Thoracic aorta (tissue), 2 donors: Measurements from ENCODE around the gene ZSCAN22. TPM values are rescaled to one million over a fixed set of nuclear protein-coding genes. Genes with fewer than 3 reads are reported as not detected.

Source experiments
- ATAC-seq: fragments of 150-250 bp; one replicate; pipeline ENCODE4 v1.8.0; 2017; ENCODE audit warnings: low read depth; ENCODE audit not compliant: insufficient number of reproducible peaks, low FRiP score
- DNase-seq: peaks from one replicate; pipeline ENCODE4 v3.0.0-alpha.2; 2020; ENCODE audit warnings: low spot score
- H3K27ac ChIP-seq, 2 donors: fragments of 200-600 bp; sonication (generic); 1 replicate in 1 of 2; 2 replicates in 1 of 2; pipeline ENCODE4 v1.5.1; 2016; ENCODE audit warnings: mild to moderate bottlenecking in 2 of 2, moderate library complexity in 2 of 2
- H3K27me3 ChIP-seq: fragments of 200-600 bp; sonication (generic); replicated peaks from 2 replicates; pipeline ENCODE4 v1.6.0; 2016; ENCODE audit warnings: mild to moderate bottlenecking; ENCODE audit not compliant: insufficient read depth
- H3K36me3 ChIP-seq: fragments of 200-600 bp; sonication (generic); one replicate; pipeline ENCODE4 v1.5.1; 2016
- H3K4me1 ChIP-seq, 2 donors: fragments of 200-600 bp; sonication (generic); 1 replicate in 1 of 2; 2 replicates in 1 of 2; pipeline versions ENCODE4 v1.5.1 to v1.6.0; 2016; ENCODE audit warnings: low read depth in 2 of 2, mild to moderate bottlenecking in 1 of 2; ENCODE audit not compliant: control insufficient read depth in 1 of 2
- H3K4me3 ChIP-seq: fragments of 200-600 bp; sonication (generic); 2 replicates; pipeline ENCODE4 v1.5.1; 2016; ENCODE audit warnings: mild to moderate bottlenecking
- H3K9me3 ChIP-seq: fragments of 200-600 bp; sonication (generic); 2 replicates; pipeline ENCODE4 v1.5.1; 2016
- total RNA-seq, 2 donors: library from RNA; depleted of rRNA; stranded (reverse); fragments of >200 nt; gene quantifications; one replicate each; pipeline versions ENCODE4 v1.1.0 to v1.2.3, GENCODE V29; 2016
- TF ChIP-seq, protein P1 (sequence below): fragments of 200-600 bp; sonication (generic); IDR thresholded peaks from one replicate; pipeline ENCODE4 v1.5.1; 2019; ENCODE audit warnings: antibody characterized with exemption

The ZSCAN22 gene
- total RNA-seq, 2 donors from 2014 or later = 1.1 to 4.2 TPM

DNA sequence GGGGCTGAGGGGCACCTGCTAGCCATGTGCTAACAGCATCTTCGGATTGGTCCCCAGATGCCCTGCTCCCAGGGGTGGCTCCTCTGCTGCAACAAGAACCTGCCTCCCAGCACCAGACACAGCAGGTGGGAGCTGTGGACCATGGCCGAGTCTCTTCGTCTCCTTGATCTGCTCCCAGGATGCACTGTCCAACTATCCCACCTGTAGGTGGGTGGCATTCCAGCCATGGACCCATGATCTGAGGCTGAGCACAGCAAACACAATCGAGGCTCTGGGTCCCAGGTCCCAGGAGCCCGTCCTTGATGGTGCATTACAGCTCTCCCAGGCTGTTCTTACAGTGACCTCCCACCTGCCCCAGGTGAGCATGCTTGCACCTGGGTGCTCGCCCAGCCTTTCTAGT, 52.5 kb downstream of the ZSCAN22 start:
- Histone ChIP-seq H3K27me3 (no peaks in the 10 kb centered on the region), H3K36me3 (no peaks in the 10 kb centered on the region), H3K4me1 (peaks cover 13 to 16% of the 10 kb centered on the region in 2 donors), H3K9me3 (no peaks in the 10 kb centered on the region), H3K4me3 (no peak overlapping the region), H3K27ac (no peak overlapping the region)
- TF ChIP-seq, protein P1, sequence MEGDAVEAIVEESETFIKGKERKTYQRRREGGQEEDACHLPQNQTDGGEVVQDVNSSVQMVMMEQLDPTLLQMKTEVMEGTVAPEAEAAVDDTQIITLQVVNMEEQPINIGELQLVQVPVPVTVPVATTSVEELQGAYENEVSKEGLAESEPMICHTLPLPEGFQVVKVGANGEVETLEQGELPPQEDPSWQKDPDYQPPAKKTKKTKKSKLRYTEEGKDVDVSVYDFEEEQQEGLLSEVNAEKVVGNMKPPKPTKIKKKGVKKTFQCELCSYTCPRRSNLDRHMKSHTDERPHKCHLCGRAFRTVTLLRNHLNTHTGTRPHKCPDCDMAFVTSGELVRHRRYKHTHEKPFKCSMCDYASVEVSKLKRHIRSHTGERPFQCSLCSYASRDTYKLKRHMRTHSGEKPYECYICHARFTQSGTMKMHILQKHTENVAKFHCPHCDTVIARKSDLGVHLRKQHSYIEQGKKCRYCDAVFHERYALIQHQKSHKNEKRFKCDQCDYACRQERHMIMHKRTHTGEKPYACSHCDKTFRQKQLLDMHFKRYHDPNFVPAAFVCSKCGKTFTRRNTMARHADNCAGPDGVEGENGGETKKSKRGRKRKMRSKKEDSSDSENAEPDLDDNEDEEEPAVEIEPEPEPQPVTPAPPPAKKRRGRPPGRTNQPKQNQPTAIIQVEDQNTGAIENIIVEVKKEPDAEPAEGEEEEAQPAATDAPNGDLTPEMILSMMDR = no peak
- ATAC-seq = no peak
- DNase-seq = no peak

GRCh38 chr19:58380037-58380661, 53.4 kb downstream of the ZSCAN22 start:
- H3K4me3 ChIP-seq = peak overlapping the region; percentile 83
- TF ChIP-seq, protein P1 = no peak

GRCh38 chr19:58380662-58381459, 54.1 kb downstream of the ZSCAN22 start, which contains the start of gene ZNF837:
TSS of gene ZNF837 (minus strand) at chr19:58381030. CDS start at chr19:58369332, 11,698 bp downstream.
- DNase-seq (peak; percentile 92), ATAC-seq (peak; percentile 98)
- peak within 1 kb of the TSS; percentile 83 for H3K4me3 ChIP-seq
- H3K27me3 ChIP-seq = no peaks in the 10 kb centered on the region
- no peaks in the 10 kb centered on the region for H3K36me3 ChIP-seq
- TF ChIP-seq, protein P1 = no peak
- peaks cover 16 to 24% of the 10 kb centered on the region in 2 donors for H3K4me1 ChIP-seq
- no peaks in the 10 kb centered on the region for H3K9me3 ChIP-seq
- peak within 1 kb of the TSS; percentile 79 to 81 for H3K27ac ChIP-seq

More at GRCh38 chr19:58380037-58380661, 53.4 kb downstream of the ZSCAN22 start:
- Histone ChIP-seq H3K27me3 (no peaks in the 10 kb centered on the region), H3K36me3 (no peaks in the 10 kb centered on the region), H3K4me1 (peaks cover 13 to 17% of the 10 kb centered on the region in 2 donors), H3K9me3 (no peaks in the 10 kb centered on the region), H3K27ac (peak overlapping the region; percentile 79 to 81)
- peak; percentile 3 for ATAC-seq
- no peak for DNase-seq

GRCh38 chr19:58381460-58382212, 54.8 kb downstream of the ZSCAN22 start:
- Histone ChIP-seq H3K4me1 (peaks cover 20 to 30% of the 10 kb centered on the region in 2 donors), H3K9me3 (no peaks in the 10 kb centered on the region), H3K27ac (peak overlapping the region; percentile 79 to 81), H3K36me3 (no peaks in the 10 kb centered on the region), H3K27me3 (no peaks in the 10 kb centered on the region), H3K4me3 (peak overlapping the region; percentile 83)
- TF ChIP-seq, protein P1 = no peak
- DNase-seq (no peak), ATAC-seq (no peak)
